ENCODE data around the gene TMEM120B. TPM values are rescaled to one million over a fixed set of nuclear protein-coding genes. Genes with fewer than 3 reads are reported as not detected.

The TMEM120B gene
- total RNA-seq, 1 experiment from 2014 or later: 15.5 TPM

DNA sequence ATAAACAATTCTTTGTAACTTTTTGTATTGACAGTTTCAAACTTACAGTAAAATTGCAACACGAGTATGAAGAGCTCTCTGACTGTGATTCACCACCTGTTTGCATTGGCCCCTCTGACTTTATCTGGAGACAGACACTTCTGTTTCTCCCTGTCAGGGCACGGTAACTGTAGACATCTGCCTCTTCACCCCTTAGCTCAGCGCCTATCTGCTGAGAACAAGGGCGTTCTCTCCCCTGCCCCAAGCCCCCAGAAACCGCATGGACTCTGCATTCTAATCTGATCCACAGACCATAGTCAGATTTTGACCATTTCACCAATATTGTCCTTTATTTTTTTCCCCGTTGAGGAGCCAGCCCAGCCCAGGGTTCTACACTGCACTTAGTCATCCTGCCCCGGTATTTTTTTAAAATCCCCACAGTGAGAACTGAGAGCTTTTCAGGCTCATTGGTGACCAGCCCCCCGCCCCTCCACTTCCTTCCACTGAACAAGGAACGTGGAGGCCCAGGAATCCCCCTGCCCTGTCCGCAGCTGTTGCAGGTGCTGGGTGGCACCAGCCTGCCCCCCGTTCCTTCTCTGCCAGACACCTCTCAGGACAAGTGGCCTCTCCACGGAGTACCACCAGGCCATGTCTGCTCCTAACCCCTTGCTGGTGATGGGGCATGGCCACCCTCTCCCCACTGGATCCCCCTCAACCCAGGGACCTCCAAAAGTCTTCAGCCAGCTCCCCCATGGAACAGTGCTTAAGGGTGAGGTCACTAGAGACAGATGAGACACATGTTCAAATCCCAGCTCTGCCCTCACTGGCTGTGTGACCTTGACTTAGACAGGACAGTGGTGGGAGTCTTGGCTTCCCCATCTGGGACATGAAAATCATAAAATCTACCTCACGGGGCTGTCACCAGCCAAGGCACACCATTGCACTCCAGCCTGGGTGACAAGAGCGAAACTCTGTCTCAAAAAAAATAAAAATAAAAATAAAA lies 69.7 kb downstream of the TMEM120B start:
- peak overlapping the region; percentile 3 for H3K27ac Mint-ChIP-seq (ENCODE audit: unreplicated experiment)
- H3K27me3 ChIP-seq (replicated peaks; ENCODE audit: control insufficient read depth, insufficient read depth, low read length): no peaks in the 10 kb centered on the region
- ChIA-PET POLR2A (interaction anchor here (0.6 to 1.7 kb wide), 3 partner anchors 12 to 804 kb away, joined by 3 to 15 read pairs (median 6); partner anchors contain the start of genes HNF1A and RHOF), CTCF (interaction anchor here (0.9 to 1.5 kb wide), 2 partner anchors 12 to 70 kb away, joined by 3 to 18 read pairs; partner anchors contain the start of genes RHOF and TMEM120B)
- peaks cover 49% of the 10 kb centered on the region for H3K36me3 Mint-ChIP-seq (ENCODE audit: insufficient read depth, unreplicated experiment)
- H3K9me3 ChIP-seq: no peaks in the 10 kb centered on the region
- no peaks in the 10 kb centered on the region for H3K27me3 Mint-ChIP-seq (ENCODE audit: insufficient read depth, unreplicated experiment)
- H3K36me3 ChIP-seq (ENCODE audit: control insufficient read depth, insufficient read depth, low read length): no peaks in the 10 kb centered on the region; the same call in 1 of the 2 replicates
- no peak overlapping the region for H3K4me3 Mint-ChIP-seq (ENCODE audit: unreplicated experiment)
- BruUV-seq (replicated peaks): no TSS peak
- peaks cover 24% of the 10 kb centered on the region for H3K4me1 Mint-ChIP-seq (ENCODE audit: low read depth, unreplicated experiment)
- no peak for DNase-seq
- no peaks in the 10 kb centered on the region for H3K9me3 Mint-ChIP-seq (ENCODE audit: unreplicated experiment)
- intact Hi-C loops (cut with micrococcal nuclease; ENCODE audit: unreplicated experiment): no loop called here
- no peak overlapping the region for H3K4me3 ChIP-seq (ENCODE audit: low read depth, low read length)
- H3K4me1 ChIP-seq: peaks cover 10% of the 10 kb centered on the region
- TF ChIP-seq, protein P1, sequence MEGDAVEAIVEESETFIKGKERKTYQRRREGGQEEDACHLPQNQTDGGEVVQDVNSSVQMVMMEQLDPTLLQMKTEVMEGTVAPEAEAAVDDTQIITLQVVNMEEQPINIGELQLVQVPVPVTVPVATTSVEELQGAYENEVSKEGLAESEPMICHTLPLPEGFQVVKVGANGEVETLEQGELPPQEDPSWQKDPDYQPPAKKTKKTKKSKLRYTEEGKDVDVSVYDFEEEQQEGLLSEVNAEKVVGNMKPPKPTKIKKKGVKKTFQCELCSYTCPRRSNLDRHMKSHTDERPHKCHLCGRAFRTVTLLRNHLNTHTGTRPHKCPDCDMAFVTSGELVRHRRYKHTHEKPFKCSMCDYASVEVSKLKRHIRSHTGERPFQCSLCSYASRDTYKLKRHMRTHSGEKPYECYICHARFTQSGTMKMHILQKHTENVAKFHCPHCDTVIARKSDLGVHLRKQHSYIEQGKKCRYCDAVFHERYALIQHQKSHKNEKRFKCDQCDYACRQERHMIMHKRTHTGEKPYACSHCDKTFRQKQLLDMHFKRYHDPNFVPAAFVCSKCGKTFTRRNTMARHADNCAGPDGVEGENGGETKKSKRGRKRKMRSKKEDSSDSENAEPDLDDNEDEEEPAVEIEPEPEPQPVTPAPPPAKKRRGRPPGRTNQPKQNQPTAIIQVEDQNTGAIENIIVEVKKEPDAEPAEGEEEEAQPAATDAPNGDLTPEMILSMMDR (IDR thresholded peaks at IDR 0.05; ENCODE audit: insufficient read depth in 1 of 2, low read depth in 1 of 2, low read length in 1 of 2, severe bottlenecking in 1 of 2, unreplicated experiment in 1 of 2): no peak

DNA sequence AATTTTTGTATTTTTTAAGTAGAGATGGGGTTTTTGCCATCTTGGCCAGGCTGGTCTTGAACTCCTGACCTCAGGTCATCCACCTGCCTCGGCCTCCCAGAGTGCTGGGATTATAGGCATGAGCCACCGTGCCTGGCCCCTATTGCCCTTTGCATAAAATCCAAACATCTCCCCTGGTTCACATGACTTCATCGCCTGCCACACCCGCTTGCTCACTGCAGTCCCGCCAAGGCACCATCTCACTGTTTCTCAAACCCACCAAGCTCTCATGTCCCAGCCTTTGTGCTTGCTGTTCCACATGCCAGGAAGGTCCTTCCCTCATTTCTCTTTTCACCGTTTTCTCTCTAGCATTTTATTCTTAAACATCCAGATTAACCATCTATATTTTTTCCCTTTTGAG lies 71.2 kb downstream of the TMEM120B start:
- Mint-ChIP-seq H3K4me3 (ENCODE audit: unreplicated experiment) (no peak overlapping the region), H3K36me3 (ENCODE audit: insufficient read depth, unreplicated experiment) (peaks cover 45% of the 10 kb centered on the region), H3K27ac (ENCODE audit: unreplicated experiment) (peak overlapping the region; percentile 30), H3K9me3 (ENCODE audit: unreplicated experiment) (no peaks in the 10 kb centered on the region), H3K27me3 (ENCODE audit: insufficient read depth, unreplicated experiment) (no peaks in the 10 kb centered on the region), H3K4me1 (ENCODE audit: low read depth, unreplicated experiment) (peaks cover 24% of the 10 kb centered on the region)
- intact Hi-C loops (cut with micrococcal nuclease; ENCODE audit: unreplicated experiment): no loop called here
- Histone ChIP-seq H3K4me1 (peaks cover 10% of the 10 kb centered on the region), H3K9me3 (no peaks in the 10 kb centered on the region), H3K4me3 (ENCODE audit: low read depth, low read length) (no peak overlapping the region), H3K27me3 (replicated peaks; ENCODE audit: control insufficient read depth, insufficient read depth, low read length) (no peaks in the 10 kb centered on the region), H3K36me3 (ENCODE audit: control insufficient read depth, insufficient read depth, low read length) (no peaks in the 10 kb centered on the region; the same call in 1 of the 2 replicates)
- no peak for DNase-seq
- BruUV-seq (replicated peaks): no TSS peak
- ChIA-PET POLR2A (no interaction called here), CTCF (no interaction called here)
- TF ChIP-seq, protein P1 (IDR thresholded peaks at IDR 0.05; ENCODE audit: insufficient read depth in 1 of 2, low read depth in 1 of 2, low read length in 1 of 2, severe bottlenecking in 1 of 2, unreplicated experiment in 1 of 2): no peak

DNA sequence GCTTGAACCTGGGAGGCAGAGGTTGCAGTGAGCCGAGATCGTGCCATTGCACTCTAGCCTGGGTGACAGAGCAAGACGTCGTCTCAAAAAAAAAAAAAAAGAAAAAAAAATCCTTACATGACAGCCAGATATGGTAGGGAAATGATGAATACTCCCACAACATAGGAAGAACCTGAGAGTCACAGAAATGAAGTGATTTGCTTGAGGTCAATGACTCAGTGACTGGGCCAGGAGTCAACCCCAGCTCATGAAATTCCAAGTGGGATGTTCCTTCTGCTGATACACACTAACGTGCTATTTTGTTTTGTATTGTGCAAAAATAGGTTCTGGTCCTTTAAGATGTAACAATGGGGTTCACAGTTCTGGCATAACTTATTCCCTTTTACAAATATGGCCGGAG lies 71.9 kb downstream of the TMEM120B start:
- TF ChIP-seq, protein P1 (IDR thresholded peaks at IDR 0.05; ENCODE audit: insufficient read depth in 1 of 2, low read depth in 1 of 2, low read length in 1 of 2, severe bottlenecking in 1 of 2, unreplicated experiment in 1 of 2): no peak
- H3K4me1 ChIP-seq: peaks cover 10% of the 10 kb centered on the region
- ChIA-PET CTCF (interaction anchor here (1.0 kb wide), 1 partner anchor 10 kb away, joined by 3 read pairs; no protein-coding TSS in a partner anchor), POLR2A (no interaction called here)
- no peaks in the 10 kb centered on the region; the same call in 1 of the 2 replicates for H3K36me3 ChIP-seq (ENCODE audit: control insufficient read depth, insufficient read depth, low read length)
- H3K4me3 ChIP-seq (ENCODE audit: low read depth, low read length): no peak overlapping the region
- H3K9me3 Mint-ChIP-seq (ENCODE audit: unreplicated experiment): no peaks in the 10 kb centered on the region
- intact Hi-C loops (cut with micrococcal nuclease; ENCODE audit: unreplicated experiment): no loop called here
- DNase-seq: no peak
- no peaks in the 10 kb centered on the region for H3K9me3 ChIP-seq
- peaks cover 24% of the 10 kb centered on the region for H3K4me1 Mint-ChIP-seq (ENCODE audit: low read depth, unreplicated experiment)
- BruUV-seq (replicated peaks): no TSS peak
- peaks cover 40% of the 10 kb centered on the region for H3K36me3 Mint-ChIP-seq (ENCODE audit: insufficient read depth, unreplicated experiment)
- no peaks in the 10 kb centered on the region for H3K27me3 ChIP-seq (replicated peaks; ENCODE audit: control insufficient read depth, insufficient read depth, low read length)
- no peak overlapping the region for H3K4me3 Mint-ChIP-seq (ENCODE audit: unreplicated experiment)
- no peak overlapping the region for H3K27ac Mint-ChIP-seq (ENCODE audit: unreplicated experiment)
- H3K27me3 Mint-ChIP-seq (ENCODE audit: insufficient read depth, unreplicated experiment): no peaks in the 10 kb centered on the region
